ENCODE measurements around the gene CPNE2. TPM values are rescaled to one million over a fixed set of nuclear protein-coding genes. Genes with fewer than 3 reads are reported as not detected.

The CPNE2 gene
- polyA plus RNA-seq, 2 of the 4 experiments (the other 2 are of a cell fraction): 36.7 TPM

GRCh38 chr16:57185446-57185944, 93.1 kb downstream of the CPNE2 start (continued):
- TF ChIP-seq TFCP2L1 (CRISPR knock-in tag; IDR thresholded peaks at IDR 0.05) (no peak), MAFK (IDR thresholded peaks at IDR 0.05; ENCODE audit: partially characterized antibody) (no peak), MYC (IDR thresholded peaks at IDR 0.05; ENCODE audit: borderline replicate concordance, low read length) (no peak), KDM5A (IDR thresholded peaks at IDR 0.05) (peak; percentile 37), BHLHE40 (IDR thresholded peaks at IDR 0.05; ENCODE audit: low read depth, low read length) (no peak), CTCF (IDR thresholded peaks at IDR 0.05) (no peak), NFE2L2 (conservative IDR thresholded peaks at IDR 0.05; ENCODE audit: low read length) (no peak), HOXB5 (CRISPR knock-in tag; IDR thresholded peaks at IDR 0.05) (no peak), ZFP36 (IDR thresholded peaks at IDR 0.05; ENCODE audit: borderline replicate concordance, partially characterized antibody) (no peak), JUNB (IDR thresholded peaks at IDR 0.05) (no peak), ZSCAN20 (CRISPR knock-in tag; IDR thresholded peaks at IDR 0.05) (no peak), HOXA7 (CRISPR knock-in tag; IDR thresholded peaks at IDR 0.05) (no peak), PHF8 (IDR thresholded peaks at IDR 0.05; ENCODE audit: borderline replicate concordance, low read depth) (peak; percentile 87), SREBF2 (IDR thresholded peaks at IDR 0.05) (no peak), KDM1A (IDR thresholded peaks at IDR 0.05; ENCODE audit: low read depth) (no peak), HDAC2 (IDR thresholded peaks at IDR 0.05) (no peak), ELK1 (IDR thresholded peaks at IDR 0.05; ENCODE audit: low read depth, low read length) (no peak), EP300 (IDR thresholded peaks at IDR 0.05) (no peak), ZNF302 (CRISPR knock-in tag; IDR thresholded peaks at IDR 0.05) (no peak), POLR2A (IDR thresholded peaks at IDR 0.05; ENCODE audit: low read length) (no peak), CBX2 (IDR thresholded peaks at IDR 0.05; ENCODE audit: borderline replicate concordance, low read depth) (no peak), JUN (IDR thresholded peaks at IDR 0.05) (peak in 1 of 2 experiments; percentile 36; a peak in 1 of 5 replicates), NPAS2 (CRISPR knock-in tag; IDR thresholded peaks at IDR 0.05; ENCODE audit: borderline replicate concordance) (no peak), GATA3 (IDR thresholded peaks at IDR 0.05; ENCODE audit: borderline replicate concordance) (no peak), SMC3 (IDR thresholded peaks at IDR 0.05) (no peak), ZC3H11A (IDR thresholded peaks at IDR 0.05) (no peak), FOXS1 (CRISPR knock-in tag; IDR thresholded peaks at IDR 0.05) (no peak), RARB (CRISPR knock-in tag; IDR thresholded peaks at IDR 0.05) (no peak), RAD21 (conservative IDR thresholded peaks at IDR 0.05 in 1 of 2, IDR thresholded peaks at IDR 0.05 in 1 of 2) (no peak), EHMT2 (IDR thresholded peaks at IDR 0.05; ENCODE audit: low read depth) (no peak), BCL3 (IDR thresholded peaks at IDR 0.05) (0 out of 3 replicates have a peak, but pooled peaks have one; percentile 14), CHD4 (IDR thresholded peaks at IDR 0.05; ENCODE audit: borderline replicate concordance) (no peak)
- TF ChIP-seq, protein P1, sequence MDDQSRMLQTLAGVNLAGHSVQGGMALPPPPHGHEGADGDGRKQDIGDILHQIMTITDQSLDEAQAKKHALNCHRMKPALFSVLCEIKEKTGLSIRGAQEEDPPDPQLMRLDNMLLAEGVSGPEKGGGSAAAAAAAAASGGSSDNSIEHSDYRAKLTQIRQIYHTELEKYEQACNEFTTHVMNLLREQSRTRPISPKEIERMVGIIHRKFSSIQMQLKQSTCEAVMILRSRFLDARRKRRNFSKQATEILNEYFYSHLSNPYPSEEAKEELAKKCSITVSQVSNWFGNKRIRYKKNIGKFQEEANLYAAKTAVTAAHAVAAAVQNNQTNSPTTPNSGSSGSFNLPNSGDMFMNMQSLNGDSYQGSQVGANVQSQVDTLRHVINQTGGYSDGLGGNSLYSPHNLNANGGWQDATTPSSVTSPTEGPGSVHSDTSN (IDR thresholded peaks at IDR 0.05): 0 out of 2 replicates have a peak, but pooled peaks have one; percentile 6
- TF ChIP-seq, protein P2, sequence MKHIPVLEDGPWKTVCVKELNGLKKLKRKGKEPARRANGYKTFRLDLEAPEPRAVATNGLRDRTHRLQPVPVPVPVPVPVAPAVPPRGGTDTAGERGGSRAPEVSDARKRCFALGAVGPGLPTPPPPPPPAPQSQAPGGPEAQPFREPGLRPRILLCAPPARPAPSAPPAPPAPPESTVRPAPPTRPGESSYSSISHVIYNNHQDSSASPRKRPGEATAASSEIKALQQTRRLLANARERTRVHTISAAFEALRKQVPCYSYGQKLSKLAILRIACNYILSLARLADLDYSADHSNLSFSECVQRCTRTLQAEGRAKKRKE (CRISPR knock-in tag; IDR thresholded peaks at IDR 0.05; ENCODE audit: low read depth): no peak
- TF ChIP-seq, protein P3, sequence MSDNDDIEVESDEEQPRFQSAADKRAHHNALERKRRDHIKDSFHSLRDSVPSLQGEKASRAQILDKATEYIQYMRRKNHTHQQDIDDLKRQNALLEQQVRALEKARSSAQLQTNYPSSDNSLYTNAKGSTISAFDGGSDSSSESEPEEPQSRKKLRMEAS (IDR thresholded peaks at IDR 0.05): 0 out of 2 replicates have a peak, but pooled peaks have one; percentile 23
- TF ChIP-seq, protein P4, sequence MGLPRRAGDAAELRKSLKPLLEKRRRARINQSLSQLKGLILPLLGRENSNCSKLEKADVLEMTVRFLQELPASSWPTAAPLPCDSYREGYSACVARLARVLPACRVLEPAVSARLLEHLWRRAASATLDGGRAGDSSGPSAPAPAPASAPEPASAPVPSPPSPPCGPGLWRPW (IDR thresholded peaks at IDR 0.05): no peak
- TF ChIP-seq, protein P5, sequence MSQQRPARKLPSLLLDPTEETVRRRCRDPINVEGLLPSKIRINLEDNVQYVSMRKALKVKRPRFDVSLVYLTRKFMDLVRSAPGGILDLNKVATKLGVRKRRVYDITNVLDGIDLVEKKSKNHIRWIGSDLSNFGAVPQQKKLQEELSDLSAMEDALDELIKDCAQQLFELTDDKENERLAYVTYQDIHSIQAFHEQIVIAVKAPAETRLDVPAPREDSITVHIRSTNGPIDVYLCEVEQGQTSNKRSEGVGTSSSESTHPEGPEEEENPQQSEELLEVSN (IDR thresholded peaks at IDR 0.05; ENCODE audit: borderline replicate concordance, low read depth): peak; percentile 57; the same call in 1 of the 2 replicates

All from A549 (cell line).